GM12892 (cell line): ENCODE data around the gene ERBB4.

ENCODE experiments used
- POLR2A ChIP-seq: IDR thresholded peaks from 2 replicates; pipeline ENCODE4 v1.6.1; 2011; ENCODE audit warnings: low read depth, low read length, control low read depth
- POLR2AphosphoS5 ChIP-seq: IDR thresholded peaks from 2 replicates; pipeline ENCODE4 v1.6.1; 2011; ENCODE audit warnings: low read depth, low read length, control low read depth
- TAF1 ChIP-seq: IDR thresholded peaks from 2 replicates; pipeline ENCODE4 v1.6.1; 2011; ENCODE audit warnings: low read depth, mild to moderate bottlenecking, control low read depth, low read length, borderline replicate concordance

GRCh38 chr2:211812587-211812986 is 726.0 kb downstream of the ERBB4 start:
- TF ChIP-seq TAF1 (no peak), POLR2AphosphoS5 (no peak), POLR2A (no peak)
